Endothelial cell of umbilical vein (primary cell): ENCODE data around the gene TMEM59. TPM values are rescaled to one million over a fixed set of nuclear protein-coding genes. Genes with fewer than 3 reads are reported as not detected.

ENCODE experiments used
- BruUV-seq: library from RNA; stranded (reverse); fragments of 400-500 nt; replicated peaks from 2 replicates; lab custom pipeline; 2021; lab: Mats Ljungman, UMichigan
- CTCF ChIA-PET: fragments of 300-600, 350-600 bp; sonication (Branson Sonifier 250); formaldehyde crosslinking; loops from one replicate; lab custom pipeline; 2021; ENCODE audit warnings: antibody characterized with exemption, inconsistent platforms; lab: Charles Lee
- POLR2A ChIA-PET: fragments of 300-600, 350-600 bp; sonication (Branson Sonifier 250); formaldehyde crosslinking; loops from one replicate; lab custom pipeline; 2021; ENCODE audit warnings: antibody characterized with exemption, inconsistent platforms; lab: Charles Lee
- DNase-seq: peaks from one replicate; pipeline ENCODE4 v3.0.0-alpha.2; 2011; ENCODE audit warnings: low read depth, low spot score
- FAIRE-seq: peaks from 2 replicates; lab custom pipeline; 2011; peaks lifted over from hg19 to GRCh38; lab: Jason Lieb, UNC
- H2AFZ ChIP-seq: 2 replicates; pipeline ENCODE4 v1.6.0; 2012; ENCODE audit warnings: low read depth, low read length, control low read depth, inconsistent platforms
- H3K27ac ChIP-seq: 2 replicates; pipeline ENCODE4 v1.5.1; 2011; ENCODE audit warnings: low read depth, mild to moderate bottlenecking, control low read depth, low read length, moderate library complexity; ENCODE audit not compliant: insufficient read depth
- H3K27me3 ChIP-seq, 2 experiments: 2 replicates each; pipeline versions ENCODE4 v1.6.0 to v1.6.1; 2011; ENCODE audit warnings: low read length in 2 of 2, mixed read lengths in 1 of 2; ENCODE audit not compliant: control insufficient read depth in 2 of 2, insufficient read depth in 2 of 2
- H3K36me3 ChIP-seq, 2 experiments: 2 replicates in 1 of 2; 3 replicates in 1 of 2; pipeline ENCODE4 v1.5.1; 2011; ENCODE audit warnings: low read length in 2 of 2, mild to moderate bottlenecking in 1 of 2, moderate library complexity in 1 of 2; ENCODE audit not compliant: control insufficient read depth in 2 of 2, insufficient read depth in 2 of 2; ENCODE audit errors: extremely low read depth in 1 of 2
- H3K4me1 ChIP-seq: 3 replicates; pipeline ENCODE4 v1.5.1; 2011; ENCODE audit warnings: mild to moderate bottlenecking, low read length; ENCODE audit not compliant: control insufficient read depth, insufficient read depth; ENCODE audit errors: extremely low read depth
- H3K4me2 ChIP-seq: 2 replicates; pipeline ENCODE4 v1.6.1; 2011; ENCODE audit warnings: low read length, control low read depth, mixed read lengths; ENCODE audit not compliant: insufficient read depth
- H3K4me3 ChIP-seq, 3 experiments: fragments of 200-600 bp in 1 of 3; sonication (generic), shearing (Covaris generic) in 1 of 3; replicated peaks in 1 of 3; 2 replicates each; pipeline ENCODE4 v1.5.1; 2011 to 2016; ENCODE audit warnings: control low read depth in 3 of 3, low read length in 3 of 3, mild to moderate bottlenecking in 2 of 3, inconsistent platforms in 1 of 3, low read depth in 1 of 3, moderate library complexity in 1 of 3; ENCODE audit not compliant: insufficient read depth in 1 of 3
- H3K79me2 ChIP-seq: 2 replicates; pipeline ENCODE4 v1.6.0; 2012; ENCODE audit warnings: low read length, inconsistent platforms; ENCODE audit not compliant: control insufficient read depth, insufficient read depth
- H3K9ac ChIP-seq: replicated peaks from 2 replicates; pipeline ENCODE3; 2011; ENCODE audit warnings: low read length, control low read depth; ENCODE audit not compliant: insufficient read depth; ENCODE audit errors: extremely low read depth
- H3K9me1 ChIP-seq: replicated peaks from 3 replicates; pipeline ENCODE4 v1.6.0; 2011; ENCODE audit warnings: mild to moderate bottlenecking, low read length; ENCODE audit not compliant: control insufficient read depth, insufficient read depth; ENCODE audit errors: extremely low read depth
- H3K9me3 ChIP-seq: replicated peaks from 2 replicates; pipeline ENCODE4 v1.5.1; 2012; ENCODE audit warnings: low read length, inconsistent platforms; ENCODE audit not compliant: control insufficient read depth, insufficient read depth
- H4K20me1 ChIP-seq: replicated peaks from 2 replicates; pipeline ENCODE3; 2011; ENCODE audit warnings: mild to moderate bottlenecking, low read length; ENCODE audit not compliant: control insufficient read depth, insufficient read depth; ENCODE audit errors: extremely low read depth
- CTCF ChIP-seq, 2 donors: IDR thresholded peaks; 1 replicate in 1 of 2; 2 replicates in 1 of 2; pipeline ENCODE4 v1.5.1; 2011; ENCODE audit warnings: low read length in 2 of 2, mild to moderate bottlenecking in 2 of 2, moderate library complexity in 2 of 2, control low read depth in 1 of 2, inconsistent platforms in 1 of 2, low read depth in 1 of 2; ENCODE audit not compliant: insufficient read depth in 1 of 2; ENCODE audit errors: extremely low read depth in 1 of 2
- EZH2 ChIP-seq: IDR thresholded peaks from 2 replicates; pipeline ENCODE4 v1.6.1; 2012; ENCODE audit warnings: borderline replicate concordance, low read depth, mild to moderate bottlenecking, moderate library complexity, low read length, inconsistent platforms; ENCODE audit not compliant: severe bottlenecking
- FOS ChIP-seq: IDR thresholded peaks from 2 replicates; pipeline ENCODE4 v1.6.1; 2011; ENCODE audit warnings: mild to moderate bottlenecking, low read length, moderate library complexity, borderline replicate concordance; ENCODE audit not compliant: insufficient read depth
- GATA2 ChIP-seq: IDR thresholded peaks from 2 replicates; pipeline ENCODE4 v1.7.0; 2011; ENCODE audit warnings: low read depth, mild to moderate bottlenecking, moderate library complexity, mixed read lengths, low read length; ENCODE audit not compliant: insufficient read length, insufficient read depth
- JUN ChIP-seq: IDR thresholded peaks from 2 replicates; pipeline ENCODE4 v1.6.1; 2011; ENCODE audit warnings: borderline replicate concordance, low read depth; ENCODE audit not compliant: insufficient read length, insufficient read depth
- MYC ChIP-seq: IDR thresholded peaks from one replicate; pipeline ENCODE4 v1.6.1; 2011; ENCODE audit warnings: mild to moderate bottlenecking, low read depth, low read length
- POLR2A ChIP-seq: IDR thresholded peaks from 2 replicates; pipeline ENCODE4 v1.6.1; 2012; ENCODE audit warnings: low read depth, mild to moderate bottlenecking, control low read depth, low read length
- POLR2AphosphoS5 ChIP-seq: IDR thresholded peaks from 2 replicates; pipeline ENCODE4 v1.6.1; 2012; ENCODE audit warnings: low read depth, mild to moderate bottlenecking, control low read depth, low read length, moderate library complexity; ENCODE audit not compliant: insufficient read depth
- dilution Hi-C: fragments of 300-500 bp; cut with MboI; formaldehyde crosslinking; loops from one replicate; pipeline ENCODE4 v1.15.0; 2019; ENCODE audit warnings: low sequenced_read_pairs; ENCODE audit not compliant: extremely low pct_ligation_motif_present
- intact Hi-C: fragments of 100-400 bp; cut with micrococcal nuclease; formaldehyde crosslinking; loops from one replicate; pipeline ENCODE4 v1.10.0; 2022
- polyA plus RNA-seq, 4 experiments: library from polyadenylated mRNA; depleted of rRNA in 3 of 4; stranded (reverse) in 3 of 4; unstranded in 1 of 4; fragments of >200 nt; gene quantifications; 2 replicates each; pipeline versions ENCODE4 v1.2.1 to v1.2.3, GENCODE V29; 2011 to 2012; ENCODE audit warnings: missing spikeins in 1 of 4
- total RNA-seq: library from RNA; stranded (reverse); gene quantifications from 2 replicates; pipeline ENCODE4 v1.2.3, GENCODE V29; 2021
- TF ChIP-seq, protein P1 (sequence below): IDR thresholded peaks from 2 replicates; pipeline ENCODE4 v1.6.1; 2011; ENCODE audit not compliant: insufficient read depth, insufficient read length

The TMEM59 gene
- total and polyA plus RNA-seq, 2 donors (not counting 3 experiments of a cell fraction or from before 2014, with no cell fraction given): 196 to 281 TPM

DNA sequence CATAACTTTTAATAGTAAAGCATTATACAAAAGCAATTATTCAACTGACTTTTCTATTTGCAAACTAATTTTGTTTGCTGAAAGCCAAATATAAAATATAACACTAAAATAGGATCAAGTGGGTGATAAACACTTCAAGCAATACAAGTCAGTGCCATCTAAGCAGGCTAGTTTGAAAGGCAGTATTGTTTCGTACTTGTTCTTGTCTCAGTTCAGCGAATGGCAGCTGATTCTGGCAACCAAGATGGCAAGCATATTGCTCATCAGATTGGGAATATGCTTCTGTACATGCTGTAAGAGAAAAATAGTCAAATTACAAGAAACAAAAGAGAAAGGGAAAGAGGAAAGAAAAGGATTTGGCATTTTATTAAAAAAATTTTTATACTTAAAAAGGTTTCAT is 7.5 kb downstream of the TMEM59 start:
- Histone ChIP-seq H3K4me2 (no peak overlapping the region), H4K20me1 (no peaks in the 10 kb centered on the region), H3K9me1 (peaks cover 2% of the 10 kb centered on the region), H3K9ac (no peak overlapping the region), H2AFZ (no peak overlapping the region), H3K4me3 (no peak overlapping the region), H3K27ac (no peak overlapping the region), H3K9me3 (no peaks in the 10 kb centered on the region), H3K79me2 (peaks cover 15% of the 10 kb centered on the region), H3K4me1 (peaks cover 19% of the 10 kb centered on the region), H3K27me3 (no peaks in the 10 kb centered on the region), H3K36me3 (peaks cover 3 to 4% of the 10 kb centered on the region in 2 experiments)
- no peak for DNase-seq
- CTCF ChIA-PET: no interaction called here
- dilution Hi-C loops: no loop called here
- intact Hi-C loops: no loop called here
- FAIRE-seq: no peak
- TF ChIP-seq JUN (no peak), MYC (no peak), FOS (no peak), CTCF (IDR thresholded peaks at IDR 0.05; ENCODE audit: extremely low read depth in 1 of 2, insufficient read depth in 1 of 2, low read depth in 1 of 2, low read length in 2 of 2) (no peak), EZH2 (no peak), POLR2A (no peak), GATA2 (no peak), POLR2AphosphoS5 (no peak)
- TF ChIP-seq, protein P1, sequence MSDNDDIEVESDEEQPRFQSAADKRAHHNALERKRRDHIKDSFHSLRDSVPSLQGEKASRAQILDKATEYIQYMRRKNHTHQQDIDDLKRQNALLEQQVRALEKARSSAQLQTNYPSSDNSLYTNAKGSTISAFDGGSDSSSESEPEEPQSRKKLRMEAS: no peak
- no TSS peak for BruUV-seq
- POLR2A ChIA-PET: no interaction called here
